Transverse colon (tissue), 4 donors: ENCODE data around the gene SHROOM3. TPM values are rescaled to one million over a fixed set of nuclear protein-coding genes. Genes with fewer than 3 reads are reported as not detected.
"Not testable (repeated sequence)": the region's sequence is repeated elsewhere in the genome, so short reads cannot be mapped to it uniquely, and the experiment has no call there.

Source experiments
- DNase-seq: peaks from one replicate; pipeline ENCODE4 v3.0.0-alpha.2; 2019
- H3K27ac ChIP-seq, 4 donors: fragments of 200-600 bp; sonication (generic); 2 replicates each; pipeline ENCODE4 v1.5.1; 2016 to 2018; ENCODE audit warnings: inconsistent platforms in 4 of 4
- H3K27me3 ChIP-seq: fragments of 200-600 bp; sonication (generic); 2 replicates; pipeline ENCODE4 v1.5.1; 2017; ENCODE audit warnings: inconsistent platforms
- H3K36me3 ChIP-seq, 4 donors: fragments of 200-600 bp; sonication (generic); 2 replicates each; pipeline ENCODE4 v1.5.1; 2017 to 2019; ENCODE audit warnings: inconsistent platforms in 4 of 4
- H3K4me1 ChIP-seq, 4 donors: fragments of 200-600 bp; sonication (generic); 2 replicates each; pipeline ENCODE4 v1.5.1; 2017 to 2020; ENCODE audit warnings: inconsistent platforms in 4 of 4
- H3K4me3 ChIP-seq, 4 donors: fragments of 200-600 bp; sonication (generic); 1 replicate in 1 of 4; 2 replicates in 3 of 4; pipeline versions ENCODE4 v1.5.1 to v1.6.1; 2017 to 2019; ENCODE audit warnings: inconsistent platforms in 4 of 4
- H3K9me3 ChIP-seq, 2 donors: fragments of 200-600 bp; sonication (generic); 2 replicates each; pipeline ENCODE4 v1.5.1; 2017 to 2019; ENCODE audit warnings: inconsistent platforms in 2 of 2
- CTCF ChIP-seq, 5 experiments: fragments of 200-600 bp in 3 of 5; fragments of 450-650 bp in 2 of 5; sonication (generic) in 3 of 5; IDR thresholded peaks; 1 replicate in 2 of 5; 2 replicates in 3 of 5; pipeline ENCODE4 v1.5.1; 2016 to 2017; ENCODE audit warnings: antibody characterized with exemption in 5 of 5, inconsistent platforms in 3 of 5, mild to moderate bottlenecking in 2 of 5, moderate library complexity in 1 of 5
- EP300 ChIP-seq: sonication (generic); formaldehyde crosslinking; IDR thresholded peaks from one replicate; pipeline ENCODE4 v1.6.1; 2017; ENCODE audit warnings: antibody characterized with exemption, low read depth
- POLR2A ChIP-seq: fragments of 450-650 bp; IDR thresholded peaks from one replicate; pipeline ENCODE4 v1.6.1; 2016; ENCODE audit warnings: antibody characterized with exemption, mild to moderate bottlenecking, moderate library complexity
- POLR2AphosphoS5 ChIP-seq, 3 donors: sonication (generic); formaldehyde crosslinking; IDR thresholded peaks; one replicate each; pipeline ENCODE4 v1.6.1; 2016; ENCODE audit warnings: antibody characterized with exemption in 3 of 3
- WGBS, 2 donors: methylation state at CpG; one replicate each; pipeline ENCODE4 v1.1.5; 2018; ENCODE audit warnings: low coverage in 1 of 2; 5-methylcytosine and 5-hydroxymethylcytosine counted together
- in situ Hi-C, 4 donors: fragments of 200-750 bp; cut with MboI; loops; one replicate each; pipeline versions ENCODE4 v1.15.0 to v1.15.1; 2017; ENCODE audit warnings: low sequenced_read_pairs in 3 of 4, low pct_ligation_motif_present in 1 of 4, low pct_unique_long_range_greater_than_20kb in 1 of 4
- intact Hi-C: fragments of 100-400 bp; cut with DNase I; formaldehyde crosslinking; loops from one replicate; pipeline ENCODE4 v1.15.1; 2023; ENCODE audit warnings: low total_unique reads
- total RNA-seq, 4 donors: library from RNA; depleted of rRNA; stranded (reverse); fragments of >200 nt; gene quantifications; one replicate each; pipeline ENCODE4 v1.1.0, GENCODE V29; 2016

Gene SHROOM3
- total RNA-seq, 4 donors from 2014 or later: 182 to 456 (median 437) TPM

- DNase-seq: no peak
- intact Hi-C loops: no loop called here
- Histone ChIP-seq H3K4me1 (peaks cover 5 to 32% (median 9%) of the 10 kb centered on the region in 4 donors), H3K27me3 (no peaks in the 10 kb centered on the region), H3K27ac (no peak overlapping the region), H3K4me3 (no peak overlapping the region), H3K36me3 (no peaks in the 10 kb centered on the region), H3K9me3 (no peaks in the 10 kb centered on the region)
- WGBS, 2 donors: 83 to 90% methylated on average over 2 of the region's 2 CpGs
- in situ Hi-C loops: no loop called here
- TF ChIP-seq POLR2A (no peak), POLR2AphosphoS5 (IDR thresholded peaks at IDR 0.05) (no peak), CTCF (IDR thresholded peaks at IDR 0.05) (no peak), EP300 (no peak)
These were observed 285.1 kb downstream of the SHROOM3 start for GRCh38 chr4:76720121-76720520.

- WGBS, 2 donors: 94% methylated on average over 2 of the region's 2 CpGs
- intact Hi-C loops, H3K36me3 ChIP-seq, in situ Hi-C loops, H3K27me3 ChIP-seq, H3K4me3 ChIP-seq, DNase-seq, H3K9me3 ChIP-seq, H3K27ac ChIP-seq: not testable (repeated sequence)
- peaks cover 0 to 23% (median 4%) of the 10 kb centered on the region in 4 donors for H3K4me1 ChIP-seq
These were observed 287.1 kb downstream of the SHROOM3 start for GRCh38 chr4:76722146-76722545.

GRCh38 chr4:76722838-76723237 lies 287.8 kb downstream of the SHROOM3 start:
- H3K4me1 ChIP-seq: peaks cover 0 to 16% (median 4%) of the 10 kb centered on the region in 4 donors
- no peaks in the 10 kb centered on the region for H3K9me3 ChIP-seq
- H3K4me3 ChIP-seq: no peak overlapping the region
- intact Hi-C loops: no loop called here
- in situ Hi-C loops: no loop called here
- H3K36me3 ChIP-seq: no peaks in the 10 kb centered on the region
- no peak overlapping the region for H3K27ac ChIP-seq
- no peaks in the 10 kb centered on the region for H3K27me3 ChIP-seq
- TF ChIP-seq EP300: no peak
- no peak for TF ChIP-seq POLR2AphosphoS5 (IDR thresholded peaks at IDR 0.05)
- no peak for TF ChIP-seq POLR2A
- TF ChIP-seq CTCF (IDR thresholded peaks at IDR 0.05): no peak
- DNase-seq: no peak
- 82 to 87% methylated on average over 4 of the region's 4 CpGs for WGBS, 2 donors

- no peak overlapping the region for H3K27ac ChIP-seq
- in situ Hi-C loops: no loop called here
These were observed 288.3 kb downstream of the SHROOM3 start for GRCh38 chr4:76723373-76723772.

More at GRCh38 chr4:76723373-76723772, 288.3 kb downstream of the SHROOM3 start:
- Histone ChIP-seq H3K9me3 (no peaks in the 10 kb centered on the region), H3K4me1 (peaks cover 0 to 14% (median 4%) of the 10 kb centered on the region in 4 donors), H3K4me3 (no peak overlapping the region), H3K27me3 (no peaks in the 10 kb centered on the region), H3K36me3 (no peaks in the 10 kb centered on the region)
- intact Hi-C loops: no loop called here
- no peak for TF ChIP-seq EP300
- TF ChIP-seq POLR2AphosphoS5 (IDR thresholded peaks at IDR 0.05): no peak
- no peak for TF ChIP-seq POLR2A
- no peak for TF ChIP-seq CTCF (IDR thresholded peaks at IDR 0.05)
- no peak for DNase-seq
